ENCODE data around the gene PDE3B. TPM values are rescaled to one million over a fixed set of nuclear protein-coding genes. Genes with fewer than 3 reads are reported as not detected.
"Not testable (repeated sequence)": the region's sequence is repeated elsewhere in the genome, so short reads cannot be mapped to it uniquely, and the experiment has no call there.

Gene PDE3B
- polyA plus RNA-seq, 1 of the 3 experiments (the other 2 are of a cell fraction): 0.26 TPM

DNA sequence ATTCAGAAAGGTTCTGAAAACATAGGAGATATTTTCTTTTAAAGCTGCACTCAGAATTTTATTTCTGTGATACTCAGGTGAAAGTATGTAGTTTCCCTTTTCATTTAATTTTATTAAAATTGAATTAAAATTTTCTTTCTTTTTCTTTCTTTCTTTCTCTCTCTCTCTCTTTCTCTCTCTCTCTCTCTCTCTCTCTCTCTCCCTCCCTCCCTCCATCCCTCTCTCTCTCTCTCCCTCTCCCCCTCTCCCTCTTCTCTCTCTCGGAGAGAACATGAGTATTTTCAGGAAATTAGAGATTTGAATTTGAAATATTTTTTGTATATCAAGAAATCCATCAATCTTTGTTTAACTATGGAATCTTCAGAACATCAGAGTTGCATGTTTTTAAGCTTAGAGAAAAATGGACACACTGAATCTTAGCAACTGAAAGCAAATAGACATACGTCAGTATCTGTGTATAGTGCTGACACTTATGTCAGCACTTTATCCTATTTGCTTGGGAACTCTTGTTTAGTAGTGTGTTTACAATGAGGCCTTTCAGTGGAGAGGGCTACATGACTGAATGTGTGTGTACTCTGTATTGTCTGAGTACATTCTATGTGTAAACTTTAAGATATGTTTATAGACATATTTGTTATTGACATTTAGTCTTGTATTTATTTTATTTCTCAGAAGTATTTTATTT lies 44.5 kb downstream of the PDE3B start:
- CTCF ChIA-PET: no interaction called here
- POLR2A ChIA-PET: no interaction called here
- TF ChIP-seq PBX3 (IDR thresholded peaks at IDR 0.05) (no peak), RXRA (IDR thresholded peaks at IDR 0.05; ENCODE audit: borderline replicate concordance, low read depth) (no peak), CTCF (IDR thresholded peaks at IDR 0.05) (no peak), SIN3A (IDR thresholded peaks at IDR 0.05; ENCODE audit: borderline replicate concordance, low read depth, low read length) (no peak), TEAD4 (IDR thresholded peaks at IDR 0.05; ENCODE audit: borderline replicate concordance, insufficient read depth) (no peak), FOSL2 (IDR thresholded peaks at IDR 0.05; ENCODE audit: borderline replicate concordance, low read depth) (no peak), RAD21 (IDR thresholded peaks at IDR 0.05; ENCODE audit: low read length) (no peak), GATA2 (CRISPR knock-in tag; IDR thresholded peaks at IDR 0.05) (no peak), RFX5 (IDR thresholded peaks at IDR 0.05; ENCODE audit: low read length) (no peak), RCOR1 (IDR thresholded peaks at IDR 0.05; ENCODE audit: low read length) (no peak), NRF1 (IDR thresholded peaks at IDR 0.05; ENCODE audit: low read depth, low read length) (no peak), EP300 (IDR thresholded peaks at IDR 0.05; ENCODE audit: borderline replicate concordance in 1 of 2, low read depth in 1 of 2, low read length in 1 of 2) (no peak), SMC3 (IDR thresholded peaks at IDR 0.05; ENCODE audit: low read depth, low read length) (no peak), TAF1 (IDR thresholded peaks at IDR 0.05; ENCODE audit: borderline replicate concordance, low read depth, low read length) (no peak), MXI1 (IDR thresholded peaks at IDR 0.05; ENCODE audit: low read depth, low read length) (no peak), YY1 (IDR thresholded peaks at IDR 0.05; ENCODE audit: low read depth) (no peak)
- TF ChIP-seq, protein P1, sequence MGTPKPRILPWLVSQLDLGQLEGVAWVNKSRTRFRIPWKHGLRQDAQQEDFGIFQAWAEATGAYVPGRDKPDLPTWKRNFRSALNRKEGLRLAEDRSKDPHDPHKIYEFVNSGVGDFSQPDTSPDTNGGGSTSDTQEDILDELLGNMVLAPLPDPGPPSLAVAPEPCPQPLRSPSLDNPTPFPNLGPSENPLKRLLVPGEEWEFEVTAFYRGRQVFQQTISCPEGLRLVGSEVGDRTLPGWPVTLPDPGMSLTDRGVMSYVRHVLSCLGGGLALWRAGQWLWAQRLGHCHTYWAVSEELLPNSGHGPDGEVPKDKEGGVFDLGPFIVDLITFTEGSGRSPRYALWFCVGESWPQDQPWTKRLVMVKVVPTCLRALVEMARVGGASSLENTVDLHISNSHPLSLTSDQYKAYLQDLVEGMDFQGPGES (IDR thresholded peaks at IDR 0.05; ENCODE audit: low read depth, low read length): no peak
- TF ChIP-seq, protein P2, sequence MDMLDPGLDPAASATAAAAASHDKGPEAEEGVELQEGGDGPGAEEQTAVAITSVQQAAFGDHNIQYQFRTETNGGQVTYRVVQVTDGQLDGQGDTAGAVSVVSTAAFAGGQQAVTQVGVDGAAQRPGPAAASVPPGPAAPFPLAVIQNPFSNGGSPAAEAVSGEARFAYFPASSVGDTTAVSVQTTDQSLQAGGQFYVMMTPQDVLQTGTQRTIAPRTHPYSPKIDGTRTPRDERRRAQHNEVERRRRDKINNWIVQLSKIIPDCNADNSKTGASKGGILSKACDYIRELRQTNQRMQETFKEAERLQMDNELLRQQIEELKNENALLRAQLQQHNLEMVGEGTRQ (IDR thresholded peaks at IDR 0.05; ENCODE audit: borderline replicate concordance, low read depth, low read length): no peak

GRCh38 chr11:14695656-14696055 lies 52.1 kb downstream of the PDE3B start:
- CTCF ChIA-PET: interaction anchor here (1.2 kb wide), 1 partner anchor 19 kb away, joined by 3 read pairs; no protein-coding TSS in a partner anchor
- H3K27me3 ChIP-seq (ENCODE audit: insufficient read depth); H3K79me2 ChIP-seq (ENCODE audit: insufficient read depth); H2AFZ ChIP-seq (ENCODE audit: low read depth); POLR2A ChIA-PET; H3K4me1 ChIP-seq (ENCODE audit: control insufficient read depth in 1 of 2, insufficient read depth in 2 of 2, low read depth in 1 of 2, low read length in 1 of 2); H3F3A ChIP-seq (replicated peaks; ENCODE audit: insufficient read depth); H3K27ac ChIP-seq (ENCODE audit: low read depth in 2 of 2, low read length in 1 of 2); H3K36me3 ChIP-seq (replicated peaks in 1 of 2; ENCODE audit: control insufficient read depth in 1 of 2, insufficient read depth in 2 of 2, low read length in 1 of 2); H3K4me2 ChIP-seq; H3K9me3 ChIP-seq; DNase-seq; H3K4me3 ChIP-seq (ENCODE audit: low read depth in 2 of 2, low read length in 1 of 2); H4K20me1 ChIP-seq (ENCODE audit: insufficient read depth); H3K9ac ChIP-seq; H3K9me2 ChIP-seq: not testable (repeated sequence)
- WGBS (ENCODE audit: low lambda C conversion rate): 16% methylated on average over 2 of the region's 2 CpGs

More for the DNA sequence above, 44.5 kb downstream of the PDE3B start:
- no peaks in the 10 kb centered on the region for H3K4me1 ChIP-seq (ENCODE audit: control insufficient read depth in 1 of 2, insufficient read depth in 2 of 2, low read depth in 1 of 2, low read length in 1 of 2)
- no peak overlapping the region for H3K4me2 ChIP-seq
- H3F3A ChIP-seq (replicated peaks; ENCODE audit: insufficient read depth): no peaks in the 10 kb centered on the region
- H3K4me3 ChIP-seq (ENCODE audit: low read depth in 2 of 2, low read length in 1 of 2): no peak overlapping the region
- no peak overlapping the region for H2AFZ ChIP-seq (ENCODE audit: low read depth)
- no peak for DNase-seq
- no peaks in the 10 kb centered on the region for H3K36me3 ChIP-seq (replicated peaks in 1 of 2; ENCODE audit: control insufficient read depth in 1 of 2, insufficient read depth in 2 of 2, low read length in 1 of 2)
- H3K27ac ChIP-seq (ENCODE audit: low read depth in 2 of 2, low read length in 1 of 2): no peak overlapping the region
- 56% methylated on average over 2 of the region's 2 CpGs for WGBS (ENCODE audit: low lambda C conversion rate)
- H3K9me3 ChIP-seq: no peaks in the 10 kb centered on the region
- H3K9ac ChIP-seq: no peak overlapping the region
- H3K9me2 ChIP-seq: no peaks in the 10 kb centered on the region
- H4K20me1 ChIP-seq (ENCODE audit: insufficient read depth): no peaks in the 10 kb centered on the region
- H3K79me2 ChIP-seq (ENCODE audit: insufficient read depth): no peaks in the 10 kb centered on the region
- no peaks in the 10 kb centered on the region for H3K27me3 ChIP-seq (ENCODE audit: insufficient read depth)

Data from SK-N-SH (cell line).